Tibial nerve (tissue), 4 donors: ENCODE results near the gene GREM2. TPM values are rescaled to one million over a fixed set of nuclear protein-coding genes. Genes with fewer than 3 reads are reported as not detected.

Experiments
- DNase-seq, 2 donors: peaks; one replicate each; pipeline ENCODE4 v3.0.0-alpha.2; 2019; ENCODE audit warnings: low spot score in 2 of 2
- H3K27ac ChIP-seq, 4 donors: fragments of 200-600 bp; sonication (generic) in 3 of 4; one replicate each; pipeline ENCODE4 v1.5.1; 2017 to 2019; ENCODE audit warnings: mild to moderate bottlenecking in 1 of 4
- H3K27me3 ChIP-seq, 2 donors: fragments of 200-600 bp; sonication (generic) in 1 of 2; one replicate each; pipeline versions ENCODE4 v1.5.1 to v1.6.0; 2017 to 2019
- H3K36me3 ChIP-seq, 3 donors: fragments of 200-600 bp; sonication (generic); one replicate each; pipeline ENCODE4 v1.5.1; 2018 to 2019
- H3K4me1 ChIP-seq, 4 donors: fragments of 200-600 bp; sonication (generic) in 3 of 4; one replicate each; pipeline ENCODE4 v1.5.1; 2017 to 2019
- H3K4me3 ChIP-seq, 4 donors: fragments of 200-600 bp; sonication (generic) in 3 of 4; one replicate each; pipeline ENCODE4 v1.5.1; 2017 to 2019; ENCODE audit warnings: mild to moderate bottlenecking in 1 of 4, moderate library complexity in 1 of 4
- H3K9me3 ChIP-seq, 4 donors: fragments of 200-600 bp; sonication (generic) in 3 of 4; one replicate each; pipeline ENCODE4 v1.5.1; 2017 to 2019
- EP300 ChIP-seq, 2 donors: sonication (generic); formaldehyde crosslinking; IDR thresholded peaks; one replicate each; pipeline ENCODE4 v1.6.1; 2017; ENCODE audit warnings: antibody characterized with exemption in 2 of 2, mild to moderate bottlenecking in 1 of 2
- POLR2A ChIP-seq, 2 donors: fragments of 450-650 bp; IDR thresholded peaks; one replicate each; pipeline ENCODE4 v1.6.1; 2017; ENCODE audit warnings: antibody characterized with exemption in 2 of 2, mild to moderate bottlenecking in 2 of 2, moderate library complexity in 2 of 2
- WGBS, 2 donors: methylation state at CpG; one replicate each; pipeline ENCODE4 v1.1.5; 2018; 5-methylcytosine and 5-hydroxymethylcytosine counted together
- total RNA-seq, 4 donors: library from RNA; depleted of rRNA; stranded (reverse); fragments of >200 nt; gene quantifications; one replicate each; pipeline ENCODE4 v1.1.0, GENCODE V29; 2016
- TF ChIP-seq, protein P1 (sequence below), 5 experiments: fragments of 200-600 bp in 3 of 5; fragments of 450-650 bp in 2 of 5; sonication (generic) in 3 of 5; IDR thresholded peaks; one replicate each; pipeline ENCODE4 v1.5.1; 2016 to 2019; ENCODE audit warnings: antibody characterized with exemption in 5 of 5, mild to moderate bottlenecking in 3 of 5, moderate library complexity in 2 of 5

The GREM2 gene
- total RNA-seq, 4 donors from 2014 or later, result 0.21 to 0.87 (median 0.35) TPM

GRCh38 chr1:240526312-240526711, 85.6 kb downstream of the GREM2 start:
- Histone ChIP-seq H3K27ac (no peak overlapping the region), H3K9me3 (no peaks in the 10 kb centered on the region), H3K27me3 (no peaks in the 10 kb centered on the region), H3K36me3 (no peaks in the 10 kb centered on the region), H3K4me3 (no peak overlapping the region), H3K4me1 (no peaks in the 10 kb centered on the region)
- no peak for DNase-seq
- TF ChIP-seq POLR2A (IDR thresholded peaks at IDR 0.05) (no peak), EP300 (IDR thresholded peaks at IDR 0.05) (no peak)
- TF ChIP-seq, protein P1, sequence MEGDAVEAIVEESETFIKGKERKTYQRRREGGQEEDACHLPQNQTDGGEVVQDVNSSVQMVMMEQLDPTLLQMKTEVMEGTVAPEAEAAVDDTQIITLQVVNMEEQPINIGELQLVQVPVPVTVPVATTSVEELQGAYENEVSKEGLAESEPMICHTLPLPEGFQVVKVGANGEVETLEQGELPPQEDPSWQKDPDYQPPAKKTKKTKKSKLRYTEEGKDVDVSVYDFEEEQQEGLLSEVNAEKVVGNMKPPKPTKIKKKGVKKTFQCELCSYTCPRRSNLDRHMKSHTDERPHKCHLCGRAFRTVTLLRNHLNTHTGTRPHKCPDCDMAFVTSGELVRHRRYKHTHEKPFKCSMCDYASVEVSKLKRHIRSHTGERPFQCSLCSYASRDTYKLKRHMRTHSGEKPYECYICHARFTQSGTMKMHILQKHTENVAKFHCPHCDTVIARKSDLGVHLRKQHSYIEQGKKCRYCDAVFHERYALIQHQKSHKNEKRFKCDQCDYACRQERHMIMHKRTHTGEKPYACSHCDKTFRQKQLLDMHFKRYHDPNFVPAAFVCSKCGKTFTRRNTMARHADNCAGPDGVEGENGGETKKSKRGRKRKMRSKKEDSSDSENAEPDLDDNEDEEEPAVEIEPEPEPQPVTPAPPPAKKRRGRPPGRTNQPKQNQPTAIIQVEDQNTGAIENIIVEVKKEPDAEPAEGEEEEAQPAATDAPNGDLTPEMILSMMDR (IDR thresholded peaks at IDR 0.05), result no peak
- WGBS, 2 donors, result 63 to 64% methylated on average over 7 of the region's 7 CpGs

- WGBS, 2 donors, result 47 to 62% methylated on average over 4 of the region's 4 CpGs
These were observed 87.4 kb downstream of the GREM2 start for GRCh38 chr1:240524356-240525069.

GRCh38 chr1:240522122-240522822, 89.7 kb downstream of the GREM2 start:
- WGBS, 2 donors, result 81 to 82% methylated on average over 6 of the region's 6 CpGs
- TF ChIP-seq, protein P1 (IDR thresholded peaks at IDR 0.05), result no peak
- TF ChIP-seq POLR2A (IDR thresholded peaks at IDR 0.05) (no peak), EP300 (IDR thresholded peaks at IDR 0.05) (no peak)
- no peaks in the 10 kb centered on the region for H3K9me3 ChIP-seq
- no peak overlapping the region for H3K27ac ChIP-seq
- H3K4me1 ChIP-seq, result no peaks in the 10 kb centered on the region
- no peak for DNase-seq
- no peak overlapping the region for H3K4me3 ChIP-seq
- H3K27me3 ChIP-seq, result no peaks in the 10 kb centered on the region
- no peaks in the 10 kb centered on the region for H3K36me3 ChIP-seq

More at GRCh38 chr1:240524356-240525069, 87.4 kb downstream of the GREM2 start:
- Histone ChIP-seq H3K36me3 (no peaks in the 10 kb centered on the region), H3K4me3 (no peak overlapping the region), H3K27ac (no peak overlapping the region), H3K9me3 (no peaks in the 10 kb centered on the region), H3K4me1 (no peaks in the 10 kb centered on the region), H3K27me3 (no peaks in the 10 kb centered on the region)
- no peak for DNase-seq
- TF ChIP-seq EP300 (IDR thresholded peaks at IDR 0.05) (no peak), POLR2A (IDR thresholded peaks at IDR 0.05) (no peak)
- TF ChIP-seq, protein P1 (IDR thresholded peaks at IDR 0.05), result no peak

DNA sequence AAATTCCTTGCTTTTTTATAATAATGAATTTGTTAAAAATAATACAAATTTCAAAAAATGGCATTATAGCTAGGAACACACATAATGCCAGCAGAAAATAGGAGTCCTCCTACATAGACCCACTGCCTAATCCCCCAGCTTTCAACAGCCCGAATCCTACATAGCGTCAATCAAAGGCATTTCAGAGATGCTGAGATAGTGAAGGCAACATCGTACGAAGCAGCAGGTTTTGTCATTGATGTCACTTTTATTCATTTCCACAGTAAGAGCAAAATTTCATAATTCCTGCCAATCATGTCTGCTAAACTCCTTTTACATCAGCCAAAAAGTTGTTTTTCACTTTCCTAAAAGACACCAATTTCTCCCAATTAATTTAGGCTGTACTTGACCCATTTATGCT, 94.1 kb downstream of the GREM2 start:
- H3K36me3 ChIP-seq, result no peaks in the 10 kb centered on the region
- no peak for TF ChIP-seq POLR2A (IDR thresholded peaks at IDR 0.05)
- 88 to 93% methylated on average over 4 of the region's 4 CpGs for WGBS, 2 donors
- no peak for DNase-seq
- no peak overlapping the region for H3K4me3 ChIP-seq
- no peaks in the 10 kb centered on the region for H3K4me1 ChIP-seq
- H3K27me3 ChIP-seq, result no peaks in the 10 kb centered on the region
- no peak overlapping the region for H3K27ac ChIP-seq
- H3K9me3 ChIP-seq, result no peaks in the 10 kb centered on the region

- H3K27ac ChIP-seq, result no peak overlapping the region
- H3K4me3 ChIP-seq, result no peak overlapping the region
- TF ChIP-seq POLR2A (IDR thresholded peaks at IDR 0.05) (no peak), EP300 (IDR thresholded peaks at IDR 0.05) (no peak)
- TF ChIP-seq, protein P1 (IDR thresholded peaks at IDR 0.05), result no peak
- no peaks in the 10 kb centered on the region for H3K27me3 ChIP-seq
- no peak for DNase-seq
- no peaks in the 10 kb centered on the region for H3K4me1 ChIP-seq
- H3K36me3 ChIP-seq, result no peaks in the 10 kb centered on the region
- H3K9me3 ChIP-seq, result no peaks in the 10 kb centered on the region
- WGBS, 2 donors, result 90 to 92% methylated on average over 2 of the region's 2 CpGs
These were observed 95.9 kb downstream of the GREM2 start for GRCh38 chr1:240516069-240516468.
